Activated CD4-positive, alpha-beta T cell treated with anti-CD3 and anti-CD28 coated beads, Interleukin-10, Interleukin-2, amounts not matched to agents 100 ng/mL and 50 ng/mL, durations not matched to agents 16 hours and 8 hours (primary cell): ENCODE data around the gene PRRT1B.
"Not testable (repeated sequence)": the region's sequence is repeated elsewhere in the genome, so short reads cannot be mapped to it uniquely, and the experiment has no call there.

Source experiments
- DNase-seq: peaks from one replicate; pipeline ENCODE4 v3.0.0-alpha.2; 2020

Gene PRRT1B

GRCh38 chr9:131523086-131523388, 22.3 kb upstream of the PRRT1B start:
- no peak for DNase-seq

- no peak for DNase-seq
These were observed 21.6 kb upstream of the PRRT1B start for GRCh38 chr9:131523451-131524435.

- no peak for DNase-seq
These were observed 20.5 kb upstream of the PRRT1B start for GRCh38 chr9:131524665-131525315.

GRCh38 chr9:131525643-131526565, 19.4 kb upstream of the PRRT1B start:
- no peak for DNase-seq

GRCh38 chr9:131528186-131528585, 17.1 kb upstream of the PRRT1B start:
- no peak for DNase-seq

- no peak for DNase-seq
These were observed 16.3 kb upstream of the PRRT1B start for GRCh38 chr9:131528886-131529505.

- DNase-seq = no peak
These were observed 15.5 kb upstream of the PRRT1B start for GRCh38 chr9:131529597-131530545.

GRCh38 chr9:131530546-131530919, 14.8 kb upstream of the PRRT1B start:
- DNase-seq = peak; percentile 22

GRCh38 chr9:131530920-131531832, 14.1 kb upstream of the PRRT1B start, which contains the start of gene UCK1:
Gene UCK1 (minus strand): TSS chr9:131531263. CDS start chr9:131531174, 89 bp downstream.
- peak; percentile 85 for DNase-seq

- DNase-seq = no peak
These were observed 10.5 kb upstream of the PRRT1B start for GRCh38 chr9:131534721-131535237.

GRCh38 chr9:131537946-131538345, 7.4 kb upstream of the PRRT1B start:
- no peak for DNase-seq

- no peak for DNase-seq
These were observed 6.0 kb upstream of the PRRT1B start for GRCh38 chr9:131539223-131539923.

- DNase-seq = no peak
These were observed 2.2 kb upstream of the PRRT1B start for GRCh38 chr9:131543141-131543540.

GRCh38 chr9:131545786-131546335, 538 bp downstream of the PRRT1B start:
- DNase-seq = no peak

GRCh38 chr9:131546336-131547084, 1.2 kb downstream of the PRRT1B start:
- no peak for DNase-seq

GRCh38 chr9:131549186-131549585, 3.9 kb downstream of the PRRT1B start:
- not testable (repeated sequence) for DNase-seq

- DNase-seq = not testable (repeated sequence)
These were observed 5.1 kb downstream of the PRRT1B start for GRCh38 chr9:131550465-131550864.

- DNase-seq = no peak
These were observed 6.7 kb downstream of the PRRT1B start for GRCh38 chr9:131552030-131552429.
